Measurements from ENCODE around the gene SMAD6. TPM values are rescaled to one million over a fixed set of nuclear protein-coding genes. Genes with fewer than 3 reads are reported as not detected.

Gene SMAD6
- total RNA-seq, 4 donors from 2014 or later: 9.2 to 68.8 (median 12.4) TPM

- no peak for TF ChIP-seq CTCF (IDR thresholded peaks at IDR 0.05; ENCODE audit: low read depth)
Measured at GRCh38 chr15:66823601-66824000, 121.6 kb downstream of the SMAD6 start.

- no peak for TF ChIP-seq CTCF (IDR thresholded peaks at IDR 0.05; ENCODE audit: low read depth)
Measured at GRCh38 chr15:66824424-66824823, 122.4 kb downstream of the SMAD6 start.

- TF ChIP-seq CTCF (IDR thresholded peaks at IDR 0.05; ENCODE audit: low read depth): no peak
Measured at GRCh38 chr15:66825139-66825538, 123.1 kb downstream of the SMAD6 start.

GRCh38 chr15:66825731-66826130 is 123.7 kb downstream of the SMAD6 start:
- TF ChIP-seq CTCF (IDR thresholded peaks at IDR 0.05; ENCODE audit: low read depth): no peak

GRCh38 chr15:66826507-66826906 is 124.5 kb downstream of the SMAD6 start:
- no peak for TF ChIP-seq CTCF (IDR thresholded peaks at IDR 0.05; ENCODE audit: low read depth)

- TF ChIP-seq CTCF (IDR thresholded peaks at IDR 0.05; ENCODE audit: low read depth): no peak
Measured at GRCh38 chr15:66827039-66827697, 125.1 kb downstream of the SMAD6 start.

- no peak for TF ChIP-seq CTCF (IDR thresholded peaks at IDR 0.05; ENCODE audit: low read depth)
Measured at GRCh38 chr15:66827698-66828055, 125.6 kb downstream of the SMAD6 start.
